DMS53 treated with DMSO at 0.1 percent for 48 hours (cell line): ENCODE measurements around the gene PDCD6IP.

Experiments used
- DNase-seq: peaks from one replicate; lab custom pipeline; 2025; ENCODE audit not compliant: unreplicated experiment; lab: John Stamatoyannopoulos, UW

The PDCD6IP gene

DNA sequence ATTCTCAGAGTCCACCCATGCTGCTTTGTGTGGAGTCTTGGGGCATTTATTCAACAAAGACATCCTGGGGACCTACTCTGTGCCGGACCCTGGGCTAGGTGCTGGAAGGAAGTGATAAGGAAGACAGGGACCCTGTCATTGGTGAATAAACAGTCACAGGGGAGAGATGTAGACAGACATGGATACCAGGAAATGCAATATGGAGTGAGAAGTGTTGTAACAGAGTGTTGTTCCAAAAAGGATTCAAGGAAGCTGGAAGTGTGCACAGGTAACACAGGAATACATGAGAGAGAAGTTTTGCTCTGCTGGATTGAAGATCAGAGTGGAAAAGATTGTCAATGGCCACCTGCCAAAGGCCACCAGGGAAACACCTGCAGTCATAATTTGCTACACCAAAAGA lies 89.0 kb downstream of the PDCD6IP start:
- DNase-seq, result no peak

- DNase-seq, result no peak
These were observed 91.1 kb downstream of the PDCD6IP start for GRCh38 chr3:33889394-33890039.

- DNase-seq, result no peak
These were observed 94.2 kb downstream of the PDCD6IP start for GRCh38 chr3:33892655-33893054.

GRCh38 chr3:33895658-33896057 lies 97.2 kb downstream of the PDCD6IP start:
- DNase-seq, result no peak

DNA sequence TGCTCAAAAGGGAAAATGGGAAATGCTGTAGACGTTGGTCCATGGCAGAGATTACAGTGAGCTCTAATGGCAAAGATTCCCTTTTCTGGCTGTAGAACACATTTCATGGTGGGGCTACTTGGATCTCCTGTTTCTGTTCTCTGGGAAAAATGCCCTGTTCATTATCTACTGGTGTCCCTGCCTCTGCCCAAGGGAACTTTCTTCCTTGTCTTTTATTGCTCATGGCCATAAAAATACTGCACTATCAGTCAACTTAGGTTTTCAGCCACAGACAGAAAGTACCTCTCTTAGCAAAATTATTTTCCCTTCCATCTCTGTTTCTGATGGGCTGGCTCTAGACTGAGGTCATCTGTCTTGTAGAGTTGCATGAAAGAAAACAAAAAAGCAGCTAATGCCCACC lies 98.9 kb downstream of the PDCD6IP start:
- DNase-seq, result no peak

DNA sequence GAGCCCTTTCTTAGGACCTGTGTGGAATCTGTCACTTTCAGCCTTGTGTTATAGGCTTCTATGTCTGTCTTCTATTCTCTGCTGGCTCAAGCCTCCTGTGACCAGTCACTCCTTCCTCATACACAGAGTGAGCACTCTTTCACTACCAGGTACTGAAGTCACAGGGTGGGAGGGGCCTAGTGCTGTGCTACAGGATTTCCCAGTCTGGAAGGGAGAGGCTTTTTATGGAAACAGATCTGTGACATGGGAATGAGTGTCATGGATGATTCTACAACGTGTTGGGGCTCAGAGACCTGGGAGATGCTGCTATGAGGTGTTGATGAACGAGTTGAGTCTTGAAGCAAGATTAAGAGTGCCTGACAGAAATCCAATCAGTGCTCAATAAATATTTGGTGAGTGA lies 100.5 kb downstream of the PDCD6IP start:
- DNase-seq, result no peak

GRCh38 chr3:33900440-33900808 lies 102.0 kb downstream of the PDCD6IP start:
- DNase-seq, result no peak

DNA sequence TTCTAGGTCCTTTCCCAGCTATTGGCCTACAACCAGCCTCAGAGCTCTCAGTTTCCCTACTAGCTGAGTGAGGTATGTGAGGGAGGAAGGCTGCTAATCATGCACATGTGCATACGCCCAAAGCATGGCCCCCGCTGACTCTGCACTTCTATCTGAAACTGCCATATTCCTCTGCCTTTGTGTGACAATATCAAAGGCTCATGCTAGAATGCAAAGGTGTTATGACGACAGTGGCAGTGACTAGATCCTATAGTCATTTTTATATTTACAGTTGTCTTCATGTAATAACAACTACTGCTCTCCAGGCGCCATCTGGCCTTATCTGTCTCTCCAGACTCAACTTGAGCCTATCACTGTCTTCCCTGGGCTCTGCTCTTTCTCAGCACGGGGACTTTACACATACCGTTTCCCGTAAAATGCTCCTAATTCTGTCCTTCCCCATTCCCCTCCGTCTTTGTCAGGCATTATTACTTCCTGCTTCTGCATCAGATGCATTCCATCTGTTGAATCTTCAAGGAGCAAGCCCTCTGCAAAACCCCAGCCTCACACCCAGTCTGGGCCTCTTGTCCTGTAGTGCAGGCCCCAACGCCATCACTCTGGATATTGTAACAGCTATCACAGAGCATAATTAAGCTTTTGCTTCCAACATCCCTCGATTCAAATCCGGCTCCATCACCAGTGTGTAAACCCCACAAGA lies 102.5 kb downstream of the PDCD6IP start:
- DNase-seq, result no peak

DNA sequence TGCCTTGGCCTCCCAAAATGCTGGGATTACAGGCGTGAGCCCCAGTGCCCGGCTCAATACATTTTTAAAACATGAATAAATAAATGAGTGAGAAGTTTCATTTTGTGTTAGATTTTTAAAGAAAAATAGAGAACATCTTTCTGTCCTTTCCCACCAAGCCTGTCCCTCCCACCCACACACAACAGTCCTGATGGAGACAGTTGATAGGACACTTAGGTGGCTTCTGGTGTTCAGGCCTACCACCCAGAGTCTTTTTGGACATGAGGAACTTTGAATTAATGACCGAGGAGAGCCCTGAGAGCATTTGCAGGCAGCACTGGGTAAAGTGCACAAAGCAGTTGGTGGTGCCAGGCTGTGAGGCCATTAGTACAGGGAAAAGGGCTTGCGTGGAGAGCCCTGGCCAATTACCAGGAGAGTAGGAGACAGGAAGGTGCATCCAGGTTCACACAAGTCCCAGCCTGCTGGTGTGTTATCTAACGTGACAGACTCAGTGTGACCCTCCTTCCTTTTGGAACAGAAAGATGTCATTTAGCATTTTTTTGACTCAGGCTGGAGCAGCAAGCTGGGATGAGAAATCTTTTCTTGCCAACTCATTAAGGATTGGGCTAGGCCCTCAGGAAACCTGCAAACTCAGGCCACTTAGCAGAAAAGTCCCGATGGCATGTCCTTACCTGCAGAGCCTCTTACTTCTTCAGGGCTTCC lies 103.6 kb downstream of the PDCD6IP start:
- DNase-seq, result no peak

- no peak for DNase-seq
These were observed 106.3 kb downstream of the PDCD6IP start for GRCh38 chr3:33904730-33905129.

DNA sequence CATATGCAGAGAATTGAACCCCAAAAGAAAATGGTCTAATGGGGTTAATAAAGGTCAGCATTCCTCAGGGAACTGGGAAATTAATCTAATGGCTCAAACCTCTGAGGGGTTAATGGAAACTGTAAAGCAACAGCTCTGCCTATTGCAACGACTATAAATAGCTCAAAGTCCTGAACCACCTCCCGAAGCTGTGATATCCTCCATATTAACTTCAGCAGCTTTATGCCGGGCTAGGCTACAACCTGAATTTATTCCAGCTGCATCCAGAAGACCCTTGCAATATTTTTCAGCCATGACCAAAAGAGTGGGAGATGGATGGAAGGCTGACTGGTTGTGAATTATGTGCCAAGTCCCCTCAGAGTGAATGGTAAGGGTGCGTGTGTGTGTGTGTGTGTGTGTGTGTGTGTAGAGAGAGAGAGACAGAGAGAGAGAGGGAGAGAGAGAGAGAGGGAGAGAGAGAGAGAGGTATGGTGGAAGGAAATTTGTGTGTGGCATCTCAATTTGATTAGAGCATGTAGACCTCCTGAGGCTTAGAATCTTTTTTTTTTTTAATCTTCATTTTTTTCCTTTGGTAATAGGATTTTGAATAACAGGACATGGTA lies 109.9 kb downstream of the PDCD6IP start:
- no peak for DNase-seq

DNA sequence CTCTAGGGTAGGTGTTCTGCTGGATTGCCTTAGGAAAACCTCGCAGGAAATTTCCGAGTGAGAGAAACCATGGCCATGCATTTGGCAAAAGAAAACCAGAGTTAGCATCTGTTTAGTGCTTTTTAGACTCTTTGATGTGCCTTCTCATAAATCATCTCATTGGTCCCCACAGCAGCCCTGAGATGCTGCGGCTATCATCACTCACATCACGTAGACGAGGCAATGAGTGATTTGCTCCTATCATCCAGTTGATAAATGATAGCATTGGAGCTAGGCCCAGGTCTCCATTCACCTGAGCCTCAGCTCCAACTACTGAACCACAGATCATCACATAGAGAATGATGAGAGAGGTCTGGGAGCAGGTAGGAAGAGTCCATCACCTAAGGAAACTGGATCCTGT lies 111.1 kb downstream of the PDCD6IP start:
- no peak for DNase-seq

- DNase-seq, result no peak
These were observed 111.6 kb downstream of the PDCD6IP start for GRCh38 chr3:33910031-33910430.

DNA sequence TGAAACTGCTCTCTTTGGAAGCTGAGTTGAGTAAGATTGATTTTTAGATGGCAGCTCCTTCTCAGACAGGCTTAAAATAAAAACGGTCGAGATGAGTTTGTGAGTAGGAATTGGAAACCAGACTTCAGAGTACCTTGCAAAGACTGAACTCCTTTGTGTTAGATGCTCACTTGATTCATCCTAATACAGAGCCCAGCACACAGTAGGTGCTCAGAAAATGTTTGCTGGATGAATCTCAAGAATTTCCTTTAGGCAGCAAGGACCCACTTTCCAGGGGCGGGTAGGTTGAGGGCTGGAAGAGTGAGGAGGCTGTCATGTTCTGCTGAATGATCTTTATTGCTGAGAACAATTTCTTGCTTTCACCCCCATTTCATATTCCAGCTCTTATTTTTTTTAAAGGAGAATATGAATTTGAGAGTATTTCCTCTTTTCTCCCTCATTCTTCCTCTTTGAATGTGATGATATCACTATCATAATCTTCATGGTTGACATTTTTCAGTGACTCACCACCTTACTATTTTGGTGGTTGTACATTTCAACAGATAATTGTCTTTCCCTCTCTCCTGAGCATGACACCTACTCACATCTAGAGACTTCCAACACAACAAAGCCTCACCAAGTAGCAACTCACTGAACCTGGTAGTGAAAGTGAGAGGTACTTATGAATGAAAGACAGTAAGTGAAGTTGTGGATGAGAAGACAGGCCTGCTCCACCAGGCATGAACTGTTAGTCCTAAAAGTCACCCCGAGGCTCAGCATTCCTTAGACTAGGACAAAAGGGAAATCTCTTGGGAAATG lies 113.3 kb downstream of the PDCD6IP start:
- no peak for DNase-seq

- no peak for DNase-seq
These were observed 115.8 kb downstream of the PDCD6IP start for GRCh38 chr3:33914212-33914611.

- no peak for DNase-seq
These were observed 116.4 kb downstream of the PDCD6IP start for GRCh38 chr3:33914731-33915379.

- no peak for DNase-seq
These were observed 117.5 kb downstream of the PDCD6IP start for GRCh38 chr3:33915796-33916546.

DNA sequence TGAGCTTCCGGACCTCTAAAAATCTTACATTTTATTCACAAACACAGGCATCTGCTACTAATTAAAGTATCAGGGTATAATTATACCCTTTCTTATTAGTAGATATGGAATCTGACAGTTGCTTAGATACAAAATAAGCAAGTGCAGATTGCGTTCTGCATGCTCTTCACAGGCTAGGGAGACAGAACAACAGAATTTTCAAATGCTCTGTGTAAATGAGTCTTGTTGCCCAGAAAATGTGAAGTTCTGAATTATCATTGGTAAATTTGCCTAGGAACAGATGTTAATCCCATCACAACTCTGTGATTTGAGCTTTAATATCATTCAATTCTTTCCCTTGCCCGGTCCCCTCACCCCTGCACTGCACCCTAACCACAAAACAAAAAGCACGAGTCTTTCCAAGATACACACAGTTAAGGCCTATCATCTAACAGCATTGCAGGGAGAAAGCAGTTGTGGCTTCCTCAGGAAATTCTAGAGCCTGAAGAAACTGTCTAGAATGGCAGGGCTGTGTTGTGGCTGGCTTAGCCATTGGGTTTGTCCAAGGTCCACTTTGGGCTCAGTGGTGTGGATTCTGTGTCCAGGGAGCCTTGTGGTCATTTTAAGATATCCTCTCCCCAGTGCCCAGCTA lies 119.8 kb downstream of the PDCD6IP start:
- no peak for DNase-seq
